Naive thymus-derived CD8-positive, alpha-beta T cell (primary cell): Measurements from ENCODE around the gene MRGPRF. TPM values are rescaled to one million over a fixed set of nuclear protein-coding genes. Genes with fewer than 3 reads are reported as not detected.

Experiments used
- ATAC-seq, 2 donors: fragments of 150-1000 bp; cut with Tn5 transposase in 1 of 2; sonication (Bioruptor Pico), chemical (Tn5 transposase) in 1 of 2; 1 replicate in 1 of 2; 2 replicates in 1 of 2; pipeline ENCODE4 v1.10.0; 2021; ENCODE audit warnings: mild to moderate bottlenecking in 2 of 2, moderate library complexity in 2 of 2
- POLR2A ChIA-PET: fragments of 350-600 bp; sonication (Branson Sonifier 250); formaldehyde crosslinking; loops from one replicate; lab custom pipeline; 2021; ENCODE audit warnings: antibody characterized with exemption; lab: Charles Lee
- DNase-seq, 10 donors: peaks; one replicate each; pipeline versions ENCODE4 v3.0.0 to v3.0.0-alpha.2; 2020 to 2022
- H3K27ac Mint-ChIP-seq, 10 donors: one replicate each; pipeline ENCODE4 v1.8.0; 2020 to 2022; ENCODE audit warnings: mild to moderate bottlenecking in 10 of 10, mixed read lengths in 10 of 10, moderate library complexity in 4 of 10, inconsistent platforms in 1 of 10
- H3K27me3 Mint-ChIP-seq, 5 donors: one replicate each; pipeline ENCODE4 v1.8.0; 2021 to 2022; ENCODE audit warnings: mixed read lengths in 5 of 5
- H3K36me3 Mint-ChIP-seq, 3 donors: one replicate each; pipeline ENCODE4 v1.8.0; 2020 to 2022; ENCODE audit warnings: mixed read lengths in 3 of 3, mild to moderate bottlenecking in 2 of 3, inconsistent platforms in 1 of 3
- H3K4me1 Mint-ChIP-seq, 4 donors: one replicate each; pipeline ENCODE4 v1.8.0; 2021 to 2022; ENCODE audit warnings: mixed read lengths in 4 of 4
- H3K4me3 Mint-ChIP-seq, 10 donors: one replicate each; pipeline ENCODE4 v1.8.0; 2020 to 2022; ENCODE audit warnings: mild to moderate bottlenecking in 10 of 10, mixed read lengths in 10 of 10, moderate library complexity in 6 of 10, inconsistent platforms in 1 of 10
- H3K9me3 Mint-ChIP-seq, 9 donors: one replicate each; pipeline ENCODE4 v1.8.0; 2020 to 2022; ENCODE audit warnings: mixed read lengths in 9 of 9, mild to moderate bottlenecking in 3 of 9, inconsistent platforms in 1 of 9, moderate library complexity in 1 of 9
- polyA plus RNA-seq, 3 donors: library from polyadenylated mRNA; unstranded; fragments of 300-500 nt; fragmentation: Illumina TruSeq; gene quantifications; one replicate each; pipeline ENCODE4 v1.2.3, GENCODE V29; 2021
- total RNA-seq, 8 experiments: library from RNA in 2 of 8; stranded (reverse) in 2 of 8; gene quantifications; one replicate each; pipeline ENCODE4 v1.2.3 and lab custom pipeline; 2021 to 2026

The MRGPRF gene
- total and polyA plus RNA-seq, 5 experiments from 2014 or later: not detected

DNA sequence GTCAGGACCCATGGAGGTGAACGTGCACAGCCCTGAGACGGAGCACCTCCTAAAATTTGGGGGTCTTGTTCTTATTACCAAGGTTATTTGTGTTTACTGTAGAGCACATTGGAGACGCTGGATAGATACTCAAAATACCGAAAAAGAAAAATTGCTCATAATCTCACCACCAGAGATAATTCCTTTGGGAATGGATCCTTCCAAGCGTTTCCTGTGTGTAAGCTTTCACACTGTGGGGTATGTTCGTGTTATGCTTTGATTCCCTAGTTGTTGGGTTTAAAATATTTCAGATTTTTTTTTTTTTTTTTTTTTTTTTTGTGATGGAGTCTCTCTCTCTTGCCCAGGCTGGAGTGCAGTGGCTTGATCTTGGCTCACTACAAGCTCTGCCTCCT, 18.2 kb downstream of the MRGPRF start:
- ATAC-seq: no peak
- no peak for DNase-seq
- peaks cover 5 to 35% (median 24%) of the 10 kb centered on the region in 5 donors for H3K27me3 Mint-ChIP-seq
- no peak overlapping the region for H3K4me3 Mint-ChIP-seq
- peaks cover 0 to 6% (median 1%) of the 10 kb centered on the region in 4 donors for H3K4me1 Mint-ChIP-seq
- H3K36me3 Mint-ChIP-seq: no peaks in the 10 kb centered on the region
- H3K9me3 Mint-ChIP-seq: no peaks in the 10 kb centered on the region
- POLR2A ChIA-PET: no interaction called here
- H3K27ac Mint-ChIP-seq: no peak overlapping the region

DNA sequence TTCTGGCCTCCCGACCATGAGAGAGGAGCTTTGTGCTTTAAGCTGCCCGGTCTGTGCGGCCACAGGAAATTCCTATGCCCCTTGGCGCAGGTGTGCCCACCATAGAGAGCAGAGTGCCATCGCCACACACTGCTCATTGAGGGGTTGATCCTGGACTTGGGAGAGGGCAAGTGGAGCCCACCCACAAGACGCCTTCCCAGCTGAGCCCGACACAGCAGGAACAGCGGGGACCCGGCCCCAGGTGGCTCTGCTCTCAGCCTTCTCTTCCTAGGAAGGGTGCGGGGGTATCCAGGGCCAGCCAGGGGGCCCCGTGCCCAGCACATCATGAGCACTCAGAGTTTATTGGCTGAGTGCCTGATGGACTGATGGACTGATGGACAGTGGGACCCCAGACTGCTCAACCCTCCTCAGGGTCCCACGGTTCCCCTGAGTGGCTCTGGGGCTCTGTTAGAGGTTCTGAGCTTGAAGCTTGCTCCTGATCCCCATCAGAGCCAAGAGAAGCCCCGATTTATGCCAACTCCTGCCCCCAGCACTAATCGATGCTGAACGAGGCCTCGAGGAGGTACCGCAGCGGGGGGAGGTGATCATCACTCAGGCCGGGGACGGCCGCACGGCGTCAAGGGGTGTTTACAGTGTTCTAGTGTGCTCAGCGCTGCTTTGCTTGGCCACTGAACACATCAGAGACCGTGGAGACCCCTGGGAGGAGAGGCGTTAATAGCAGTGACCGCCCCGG, 18.7 kb downstream of the MRGPRF start:
- ATAC-seq: no peak
- POLR2A ChIA-PET: no interaction called here
- peak in 1 of 10 donors; percentile 57 for DNase-seq
- Mint-ChIP-seq H3K4me3 (no peak overlapping the region), H3K27me3 (peaks cover 5 to 35% (median 24%) of the 10 kb centered on the region in 5 donors), H3K36me3 (no peaks in the 10 kb centered on the region), H3K9me3 (no peaks in the 10 kb centered on the region), H3K4me1 (peaks cover 0 to 4% (median 1%) of the 10 kb centered on the region in 4 donors), H3K27ac (no peak overlapping the region)

DNA sequence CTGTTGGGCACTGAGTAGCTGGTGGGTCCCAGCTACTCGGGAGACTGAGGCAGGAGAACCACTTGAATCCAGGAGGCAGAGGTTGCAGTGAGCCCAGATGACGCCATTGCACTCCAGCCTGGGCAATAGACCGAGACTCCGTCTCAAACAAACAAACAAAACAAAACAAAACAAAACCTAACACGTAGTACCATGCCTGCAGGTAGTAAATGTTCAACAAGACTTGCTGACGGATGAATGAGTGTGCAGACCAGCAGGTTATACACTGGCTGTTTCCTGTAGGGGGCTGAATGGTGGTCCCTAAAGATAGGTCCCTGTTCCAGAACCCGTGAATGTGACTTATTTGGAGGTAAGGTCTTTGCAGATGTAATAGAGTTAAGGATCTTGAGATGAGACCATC, 19.5 kb downstream of the MRGPRF start:
- H3K4me1 Mint-ChIP-seq: peaks cover 0 to 3% (median 0%) of the 10 kb centered on the region in 4 donors
- H3K4me3 Mint-ChIP-seq: peak overlapping the region in 1 of 10 donors; percentile 11
- no peaks in the 10 kb centered on the region for H3K36me3 Mint-ChIP-seq
- H3K9me3 Mint-ChIP-seq: peaks cover 0 to 2% (median 0%) of the 10 kb centered on the region in 9 donors
- H3K27me3 Mint-ChIP-seq: peaks cover 5 to 35% (median 24%) of the 10 kb centered on the region in 5 donors
- DNase-seq (peak in 2 of 10 donors; percentile 9 to 27), ATAC-seq (no peak)
- POLR2A ChIA-PET: interaction anchor here (0.6 kb wide), 1 partner anchor 13 kb away, joined by 9 read pairs; no protein-coding TSS in a partner anchor
- H3K27ac Mint-ChIP-seq: no peak overlapping the region

- Mint-ChIP-seq H3K36me3 (no peaks in the 10 kb centered on the region), H3K27ac (no peak overlapping the region), H3K9me3 (peaks cover 0 to 2% (median 0%) of the 10 kb centered on the region in 9 donors), H3K4me3 (no peak overlapping the region), H3K4me1 (peaks cover 0 to 3% (median 0%) of the 10 kb centered on the region in 4 donors), H3K27me3 (peaks cover 5 to 35% (median 24%) of the 10 kb centered on the region in 5 donors)
- ATAC-seq (no peak), DNase-seq (peak in 2 of 10 donors; percentile 10 to 49)
- POLR2A ChIA-PET: interaction anchor here (0.6 kb wide), 1 partner anchor 14 kb away, joined by 9 read pairs; no protein-coding TSS in a partner anchor
These were observed 20.2 kb downstream of the MRGPRF start for GRCh38 chr11:68992743-68993255.

DNA sequence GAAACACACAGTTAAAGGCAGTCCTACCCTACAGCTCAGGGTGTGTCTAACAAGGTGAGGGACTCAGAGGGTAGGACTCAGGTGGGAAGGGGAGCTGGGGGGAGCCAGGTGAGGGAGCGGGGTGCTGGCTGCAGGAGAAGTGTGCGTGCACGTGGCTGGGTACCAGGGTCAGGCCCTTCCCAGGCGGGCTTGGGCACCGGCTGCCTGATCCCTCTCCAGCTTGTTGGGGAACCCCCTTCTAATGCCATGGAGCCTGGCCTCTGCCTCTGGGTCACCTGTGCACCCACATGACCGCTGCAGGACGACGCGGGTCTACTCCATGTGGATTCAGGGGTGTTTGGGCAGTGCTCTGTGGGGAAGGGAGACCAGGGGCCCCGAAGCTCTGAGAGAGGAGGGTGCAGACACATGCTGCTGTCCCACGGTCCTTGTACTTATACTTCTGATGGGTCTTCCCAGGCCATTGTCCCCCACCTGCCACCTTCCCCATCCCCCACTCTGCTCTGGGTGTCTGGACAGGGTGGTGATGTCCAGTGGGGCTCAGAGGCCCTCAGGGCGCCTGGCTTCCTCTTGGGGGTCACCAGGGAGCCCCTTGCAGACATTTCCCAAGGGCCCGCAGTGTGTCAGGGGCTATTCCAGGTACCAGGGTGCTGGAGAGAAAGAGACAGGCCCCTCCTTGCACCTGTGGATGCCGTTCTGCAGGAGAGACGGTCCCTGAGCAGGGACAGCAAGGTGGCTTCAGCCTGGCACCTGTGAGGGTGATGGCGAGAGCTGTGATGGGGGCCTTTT, 21.9 kb downstream of the MRGPRF start:
- Mint-ChIP-seq H3K36me3 (peaks cover 6 to 14% (median 9%) of the 10 kb centered on the region in 3 donors), H3K4me3 (no peak overlapping the region), H3K27me3 (peaks cover 7 to 40% (median 30%) of the 10 kb centered on the region in 5 donors), H3K4me1 (peaks cover 0 to 3% (median 0%) of the 10 kb centered on the region in 4 donors), H3K9me3 (peaks cover 3 to 16% (median 9%) of the 10 kb centered on the region in 9 donors), H3K27ac (no peak overlapping the region)
- DNase-seq (peak in 1 of 10 donors; percentile 55), ATAC-seq (no peak)
- POLR2A ChIA-PET: no interaction called here

GRCh38 chr11:68989936-68990606, 23.0 kb downstream of the MRGPRF start:
- Mint-ChIP-seq H3K4me3 (no peak overlapping the region), H3K36me3 (peaks cover 6 to 14% (median 9%) of the 10 kb centered on the region in 3 donors), H3K27me3 (peaks cover 7 to 41% (median 29%) of the 10 kb centered on the region in 5 donors), H3K27ac (no peak overlapping the region), H3K9me3 (peaks cover 3 to 16% (median 11%) of the 10 kb centered on the region in 9 donors), H3K4me1 (peaks cover 0 to 3% (median 0%) of the 10 kb centered on the region in 4 donors)
- DNase-seq (peak in 2 of 10 donors; percentile 8 to 23), ATAC-seq (no peak)
- POLR2A ChIA-PET: no interaction called here

- Mint-ChIP-seq H3K4me1 (peaks cover 0 to 3% (median 0%) of the 10 kb centered on the region in 4 donors), H3K4me3 (no peak overlapping the region), H3K27me3 (peaks cover 7 to 33% (median 20%) of the 10 kb centered on the region in 5 donors), H3K27ac (no peak overlapping the region), H3K9me3 (peaks cover 3 to 16% (median 11%) of the 10 kb centered on the region in 9 donors), H3K36me3 (peaks cover 6 to 14% (median 9%) of the 10 kb centered on the region in 3 donors)
- POLR2A ChIA-PET: no interaction called here
- ATAC-seq (no peak), DNase-seq (no peak)
These were observed 24.6 kb downstream of the MRGPRF start for GRCh38 chr11:68988491-68988890.

DNA sequence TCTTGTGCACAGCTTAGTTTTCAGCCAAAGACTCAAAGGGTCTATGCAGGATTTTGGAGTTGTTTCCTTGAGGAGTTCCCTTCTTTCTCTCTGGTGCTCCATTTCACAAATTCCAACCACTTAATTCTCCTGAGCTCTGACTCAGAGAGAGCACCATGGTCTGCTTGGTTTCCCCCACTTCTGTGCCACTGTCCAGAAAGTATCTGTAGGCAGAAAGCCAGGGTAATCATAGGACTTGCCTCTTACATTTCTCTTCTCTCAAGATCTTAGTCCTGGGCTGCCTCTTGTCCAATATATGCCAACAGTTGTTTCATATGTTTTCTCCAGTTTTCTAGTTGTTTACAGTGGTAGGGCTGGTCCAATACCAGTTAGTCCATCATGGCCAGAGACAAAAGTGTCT, 25.8 kb downstream of the MRGPRF start:
- Mint-ChIP-seq H3K4me1 (peaks cover 0 to 2% (median 0%) of the 10 kb centered on the region in 4 donors), H3K4me3 (no peak overlapping the region), H3K36me3 (peaks cover 6 to 19% (median 9%) of the 10 kb centered on the region in 3 donors), H3K9me3 (peaks cover 6 to 22% (median 14%) of the 10 kb centered on the region in 9 donors), H3K27ac (no peak overlapping the region), H3K27me3 (peaks cover 5 to 32% (median 13%) of the 10 kb centered on the region in 5 donors)
- ATAC-seq: no peak
- no peak for DNase-seq
- POLR2A ChIA-PET: no interaction called here

GRCh38 chr11:68983801-68984200, 29.2 kb downstream of the MRGPRF start:
- POLR2A ChIA-PET: no interaction called here

GRCh38 chr11:68982134-68982533, 30.9 kb downstream of the MRGPRF start:
- Mint-ChIP-seq H3K27me3 (peaks cover 1 to 22% (median 18%) of the 10 kb centered on the region in 5 donors), H3K9me3 (peaks cover 5 to 23% (median 14%) of the 10 kb centered on the region in 9 donors), H3K4me3 (no peak overlapping the region), H3K4me1 (no peaks in the 10 kb centered on the region), H3K36me3 (peaks cover 6 to 15% (median 8%) of the 10 kb centered on the region in 3 donors), H3K27ac (no peak overlapping the region)
- ATAC-seq (no peak), DNase-seq (no peak)
- POLR2A ChIA-PET: no interaction called here

More at GRCh38 chr11:68983801-68984200, 29.2 kb downstream of the MRGPRF start:
- peaks cover 6 to 19% (median 9%) of the 10 kb centered on the region in 3 donors for H3K36me3 Mint-ChIP-seq
- H3K27me3 Mint-ChIP-seq: peaks cover 1 to 28% (median 15%) of the 10 kb centered on the region in 5 donors
- H3K4me3 Mint-ChIP-seq: no peak overlapping the region
- peaks cover 6 to 24% (median 17%) of the 10 kb centered on the region in 9 donors for H3K9me3 Mint-ChIP-seq
- H3K4me1 Mint-ChIP-seq: no peaks in the 10 kb centered on the region
- no peak for DNase-seq
- ATAC-seq: no peak
- no peak overlapping the region for H3K27ac Mint-ChIP-seq

DNA sequence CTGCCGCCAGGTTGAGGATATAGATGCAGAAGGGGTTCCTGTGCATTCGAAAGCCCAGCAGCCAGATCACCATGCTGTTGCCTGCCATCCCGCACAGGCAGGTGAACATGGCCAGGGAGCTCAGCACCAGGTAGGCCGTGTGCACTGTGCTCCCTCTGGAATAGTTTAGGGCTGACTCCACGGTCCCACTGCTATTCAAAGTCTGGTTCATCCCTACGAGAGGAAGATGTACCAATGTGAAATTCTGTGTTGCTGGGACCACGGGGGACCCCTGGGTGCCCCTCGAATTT, 32.3 kb downstream of the MRGPRF start, which contains the start of gene MRGPRD:
MRGPRD (minus strand) TSS at position 211 of the 290 bp plus-strand sequence; CDS start at position 211, 0 bp downstream.
- Mint-ChIP-seq H3K9me3 (peaks cover 0 to 12% (median 7%) of the 10 kb centered on the region in 9 donors), H3K27ac (peak within 1 kb of the TSS in 1 of 10 donors; percentile 77), H3K4me1 (no peaks in the 10 kb centered on the region), H3K27me3 (peaks cover 0 to 18% (median 11%) of the 10 kb centered on the region in 5 donors), H3K4me3 (no peak within 1 kb of the TSS), H3K36me3 (peaks cover 0 to 6% (median 0%) of the 10 kb centered on the region in 3 donors)
- ATAC-seq (no peak), DNase-seq (no peak)
- POLR2A ChIA-PET: no interaction called here
